HepG2 (cell line): ENCODE data around the gene WDR3. TPM values are rescaled to one million over a fixed set of nuclear protein-coding genes. Genes with fewer than 3 reads are reported as not detected.

Experiments used
- FOSL1 ChIP-seq: sonication (generic); formaldehyde crosslinking; IDR thresholded peaks from 2 replicates; pipeline ENCODE4 v1.9.0; 2021; ENCODE audit warnings: missing genetic modification reagents, borderline replicate concordance
- GABPA ChIP-seq, 2 experiments: IDR thresholded peaks; 2 replicates each; pipeline ENCODE4 v1.6.1; 2011 to 2016; ENCODE audit warnings: low read depth in 2 of 2, low read length in 1 of 2, missing biosample characterization in 1 of 2, missing genetic modification characterization in 1 of 2
- IRF2 ChIP-seq: IDR thresholded peaks from 2 replicates; pipeline ENCODE4 v1.6.1; 2018; ENCODE audit warnings: missing genetic modification reagents, missing compliant biosample characterization
- NR2F2 ChIP-seq: IDR thresholded peaks from 2 replicates; pipeline ENCODE4 v1.6.1; 2012; ENCODE audit warnings: low read depth, inconsistent platforms, borderline replicate concordance
- NR2F6 ChIP-seq, 2 experiments: IDR thresholded peaks; 2 replicates each; pipeline ENCODE4 v1.6.1; 2016; ENCODE audit warnings: antibody characterized with exemption in 1 of 2, mild to moderate bottlenecking in 1 of 2
- ONECUT2 ChIP-seq: sonication (generic); formaldehyde crosslinking; IDR thresholded peaks from 2 replicates; pipeline ENCODE4 v1.4.0; 2020; ENCODE audit warnings: missing genetic modification reagents
- PITX1 ChIP-seq: sonication (generic); formaldehyde crosslinking; IDR thresholded peaks from 2 replicates; pipeline ENCODE4 v1.5.1; 2020; ENCODE audit warnings: mild to moderate bottlenecking, missing genetic modification reagents
- RXRA ChIP-seq: sonication (generic); formaldehyde crosslinking; IDR thresholded peaks from 2 replicates; pipeline ENCODE4 v1.5.1; 2020; ENCODE audit warnings: missing genetic modification reagents
- SALL1 ChIP-seq: sonication (generic); formaldehyde crosslinking; IDR thresholded peaks from 2 replicates; pipeline ENCODE4 v1.8.0; 2022; ENCODE audit warnings: mild to moderate bottlenecking, missing genetic modification reagents
- SRSF1 ChIP-seq: fragments of 200-400 bp; formaldehyde crosslinking; optimal IDR thresholded peaks from 2 replicates; pipeline ENCODE3; 2017; ENCODE audit warnings: mild to moderate bottlenecking, low read depth, low read length, moderate library complexity
- ZFP82 ChIP-seq: sonication (generic); formaldehyde crosslinking; IDR thresholded peaks from 2 replicates; pipeline ENCODE4 v1.5.1; 2020; ENCODE audit warnings: mild to moderate bottlenecking, missing genetic modification reagents, borderline replicate concordance
- ZNF225 ChIP-seq: sonication (generic); formaldehyde crosslinking; IDR thresholded peaks from 2 replicates; pipeline ENCODE4 v1.4.0; 2020; ENCODE audit warnings: mild to moderate bottlenecking, missing genetic modification reagents
- ZNF644 ChIP-seq: IDR thresholded peaks from 2 replicates; pipeline ENCODE4 v1.6.1; 2016; ENCODE audit warnings: low read depth
- ZNF710 ChIP-seq: sonication (generic); formaldehyde crosslinking; IDR thresholded peaks from 2 replicates; pipeline ENCODE4 v1.5.0; 2020; ENCODE audit warnings: mild to moderate bottlenecking, missing genetic modification reagents, borderline replicate concordance
- polyA plus RNA-seq, 8 experiments: library from polyadenylated mRNA; depleted of rRNA in 3 of 8; stranded (reverse) in 7 of 8; unstranded in 1 of 8; fragments of >200 nt; fragmentation: Illumina TruSeq in 4 of 8; extraction: Trizol in 4 of 8; gene quantifications; 2 replicates each; pipeline versions ENCODE4 v1.2.1 to v1.2.3, GENCODE V29; 2011 to 2016; ENCODE audit warnings: low read depth in 4 of 8, missing spikeins in 1 of 8, mixed read lengths in 1 of 8; ENCODE audit not compliant: insufficient read depth in 1 of 8
- total RNA-seq, 5 experiments: library from RNA; depleted of rRNA; stranded (reverse); fragments of >200 nt; fragmentation: Illumina TruSeq; extraction: Trizol; gene quantifications; 2 replicates each; pipeline ENCODE4 v1.2.3, GENCODE V29; 2016; ENCODE audit warnings: low read depth in 1 of 5
- TF ChIP-seq, protein P1 (sequence below): sonication (generic); formaldehyde crosslinking; IDR thresholded peaks from 2 replicates; pipeline ENCODE4 v1.5.0; 2020; ENCODE audit warnings: mild to moderate bottlenecking, missing genetic modification reagents, borderline replicate concordance
- TF ChIP-seq, protein P2 (sequence below): conservative IDR thresholded peaks from 2 replicates; pipeline ENCODE4 v1.6.1; 2018; ENCODE audit warnings: missing genetic modification reagents

Gene WDR3
- total and polyA plus RNA-seq, 2 of the 13 experiments (the other 11 are each of a cell fraction or from before 2014, with no cell fraction given): 15.9 to 55.5 TPM

DNA sequence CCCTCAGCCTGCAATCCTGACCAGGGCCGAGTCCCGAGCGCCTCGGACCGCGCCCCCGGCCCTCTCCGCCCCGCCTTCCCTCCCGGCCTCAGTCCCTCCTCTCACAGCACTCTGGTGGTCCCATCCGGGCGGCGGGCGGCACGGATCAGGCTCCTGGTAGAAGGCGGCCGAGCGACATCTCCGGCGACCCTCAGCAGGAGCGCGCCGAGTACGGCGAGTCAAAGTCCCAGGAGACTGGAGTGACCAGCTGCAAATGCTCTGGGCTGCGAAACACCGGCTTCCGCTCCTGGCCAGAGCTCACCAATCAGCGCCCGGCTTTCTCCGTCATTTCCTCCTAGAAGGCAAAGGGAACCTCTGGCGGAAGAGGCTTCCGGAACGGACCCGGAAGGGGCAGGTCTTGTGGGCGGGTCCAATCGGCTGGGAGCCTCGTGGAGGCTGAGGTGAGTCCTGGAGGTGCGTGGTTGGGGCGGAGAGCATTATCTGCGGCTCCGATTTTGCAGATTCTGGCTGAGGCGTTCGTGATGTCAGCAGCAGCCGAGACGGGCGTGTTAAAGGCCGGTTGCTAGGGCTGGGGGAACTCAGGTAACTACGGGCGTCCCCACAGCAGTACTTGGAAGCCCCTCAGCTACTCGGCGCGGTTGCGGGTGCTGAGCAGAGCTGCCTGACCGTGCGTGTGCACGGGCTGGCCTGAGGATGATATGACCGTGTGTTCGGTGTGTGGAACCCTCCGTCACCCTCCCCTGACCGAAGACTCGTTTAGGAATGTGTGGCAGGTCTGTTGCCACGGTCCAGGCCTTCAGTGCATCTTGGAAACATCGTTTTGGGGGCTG, at the start of gene WDR3, which contains the start of gene GDAP2 (continued):
- TF ChIP-seq, protein P1, sequence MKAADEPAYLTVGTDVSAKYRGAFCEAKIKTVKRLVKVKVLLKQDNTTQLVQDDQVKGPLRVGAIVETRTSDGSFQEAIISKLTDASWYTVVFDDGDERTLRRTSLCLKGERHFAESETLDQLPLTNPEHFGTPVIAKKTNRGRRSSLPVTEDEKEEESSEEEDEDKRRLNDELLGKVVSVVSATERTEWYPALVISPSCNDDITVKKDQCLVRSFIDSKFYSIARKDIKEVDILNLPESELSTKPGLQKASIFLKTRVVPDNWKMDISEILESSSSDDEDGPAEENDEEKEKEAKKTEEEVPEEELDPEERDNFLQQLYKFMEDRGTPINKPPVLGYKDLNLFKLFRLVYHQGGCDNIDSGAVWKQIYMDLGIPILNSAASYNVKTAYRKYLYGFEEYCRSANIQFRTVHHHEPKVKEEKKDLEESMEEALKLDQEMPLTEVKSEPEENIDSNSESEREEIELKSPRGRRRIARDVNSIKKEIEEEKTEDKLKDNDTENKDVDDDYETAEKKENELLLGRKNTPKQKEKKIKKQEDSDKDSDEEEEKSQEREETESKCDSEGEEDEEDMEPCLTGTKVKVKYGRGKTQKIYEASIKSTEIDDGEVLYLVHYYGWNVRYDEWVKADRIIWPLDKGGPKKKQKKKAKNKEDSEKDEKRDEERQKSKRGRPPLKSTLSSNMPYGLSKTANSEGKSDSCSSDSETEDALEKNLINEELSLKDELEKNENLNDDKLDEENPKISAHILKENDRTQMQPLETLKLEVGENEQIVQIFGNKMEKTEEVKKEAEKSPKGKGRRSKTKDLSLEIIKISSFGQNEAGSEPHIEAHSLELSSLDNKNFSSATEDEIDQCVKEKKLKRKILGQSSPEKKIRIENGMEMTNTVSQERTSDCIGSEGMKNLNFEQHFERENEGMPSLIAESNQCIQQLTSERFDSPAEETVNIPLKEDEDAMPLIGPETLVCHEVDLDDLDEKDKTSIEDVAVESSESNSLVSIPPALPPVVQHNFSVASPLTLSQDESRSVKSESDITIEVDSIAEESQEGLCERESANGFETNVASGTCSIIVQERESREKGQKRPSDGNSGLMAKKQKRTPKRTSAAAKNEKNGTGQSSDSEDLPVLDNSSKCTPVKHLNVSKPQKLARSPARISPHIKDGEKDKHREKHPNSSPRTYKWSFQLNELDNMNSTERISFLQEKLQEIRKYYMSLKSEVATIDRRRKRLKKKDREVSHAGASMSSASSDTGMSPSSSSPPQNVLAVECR (CRISPR knock-in tag): peak; percentile 96
- TF ChIP-seq FOSL1 (CRISPR knock-in tag): no peak
- TF ChIP-seq NR2F6 (IDR thresholded peaks at IDR 0.05): no peak
- TF ChIP-seq NR2F6 (CRISPR knock-in tag; IDR thresholded peaks at IDR 0.05): peak; percentile 8; the same call in 1 of the 2 replicates
- TF ChIP-seq ZNF710 (CRISPR knock-in tag): no peak
- TF ChIP-seq ZFP82 (CRISPR knock-in tag): no peak
- peak; percentile 9; the same call in 1 of the 2 replicates for TF ChIP-seq ZNF225 (CRISPR knock-in tag)
- TF ChIP-seq SRSF1: peak; percentile 84
- peak; percentile 33; the same call in 1 of the 2 replicates for TF ChIP-seq IRF2 (CRISPR knock-in tag)
- TF ChIP-seq PITX1 (CRISPR knock-in tag): peak; percentile 45; the same call in 1 of the 2 replicates
- peak; percentile 70 for TF ChIP-seq SALL1 (CRISPR knock-in tag)
- peak; percentile 86 for TF ChIP-seq GABPA (IDR thresholded peaks at IDR 0.05; ENCODE audit: low read depth, low read length)
- TF ChIP-seq GABPA (CRISPR knock-in tag; IDR thresholded peaks at IDR 0.05; ENCODE audit: low read depth): peak; percentile 97
- TF ChIP-seq ONECUT2 (CRISPR knock-in tag): no peak
- no peak for TF ChIP-seq NR2F2
- TF ChIP-seq RXRA (CRISPR knock-in tag): peak; percentile 43; the same call in 1 of the 2 replicates
- TF ChIP-seq, protein P2, sequence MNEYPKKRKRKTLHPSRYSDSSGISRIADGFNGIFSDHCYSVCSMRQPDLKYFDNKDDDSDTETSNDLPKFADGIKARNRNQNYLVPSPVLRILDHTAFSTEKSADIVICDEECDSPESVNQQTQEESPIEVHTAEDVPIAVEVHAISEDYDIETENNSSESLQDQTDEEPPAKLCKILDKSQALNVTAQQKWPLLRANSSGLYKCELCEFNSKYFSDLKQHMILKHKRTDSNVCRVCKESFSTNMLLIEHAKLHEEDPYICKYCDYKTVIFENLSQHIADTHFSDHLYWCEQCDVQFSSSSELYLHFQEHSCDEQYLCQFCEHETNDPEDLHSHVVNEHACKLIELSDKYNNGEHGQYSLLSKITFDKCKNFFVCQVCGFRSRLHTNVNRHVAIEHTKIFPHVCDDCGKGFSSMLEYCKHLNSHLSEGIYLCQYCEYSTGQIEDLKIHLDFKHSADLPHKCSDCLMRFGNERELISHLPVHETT (CRISPR knock-in tag): no peak
- TF ChIP-seq ZNF644 (CRISPR knock-in tag): no peak
